ENCODE measurements around the gene EHBP1.

GRCh38 chr2:62884086-62884485 is 178.6 kb downstream of the EHBP1 start:
- no peak for TF ChIP-seq EP300 (IDR thresholded peaks at IDR 0.05)
- TF ChIP-seq POLR2A (IDR thresholded peaks at IDR 0.05): no peak

All from stomach (tissue), 4 donors.